ENCODE results near the gene LUZP2. TPM values are rescaled to one million over a fixed set of nuclear protein-coding genes. Genes with fewer than 3 reads are reported as not detected.

The LUZP2 gene
- total RNA-seq, 4 donors from 2014 or later = 0.16 to 0.17 TPM; not detected in 2

DNA sequence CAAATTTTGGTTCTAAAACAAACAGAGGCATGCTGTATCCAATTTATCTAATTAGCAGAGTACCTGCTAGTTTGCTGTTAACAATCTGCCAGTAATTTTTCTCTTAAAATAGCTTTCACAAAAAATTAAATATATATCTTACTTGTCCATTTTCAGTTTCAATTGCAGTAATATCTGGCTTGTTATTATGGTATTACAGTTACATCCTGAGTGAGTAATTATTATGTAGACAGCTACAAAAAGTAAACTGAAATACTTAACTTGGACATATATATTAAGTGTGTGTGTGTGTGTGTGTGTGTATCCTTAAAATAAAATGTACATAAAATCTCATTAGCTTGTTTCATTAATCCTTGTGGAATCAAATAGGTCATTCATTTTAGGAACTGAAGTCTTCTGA is 148.7 kb downstream of the LUZP2 start:
- Histone ChIP-seq H3K27ac (no peak overlapping the region), H3K27me3 (no peaks in the 10 kb centered on the region), H3K4me3 (no peak overlapping the region), H3K9me3 (no peaks in the 10 kb centered on the region), H3K4me1 (no peaks in the 10 kb centered on the region), H3K36me3 (no peaks in the 10 kb centered on the region)
- ATAC-seq = no peak
- TF ChIP-seq POLR2A (IDR thresholded peaks at IDR 0.05) (no peak), EP300 (IDR thresholded peaks at IDR 0.05) (no peak), CTCF (IDR thresholded peaks at IDR 0.05) (no peak), POLR2AphosphoS5 (IDR thresholded peaks at IDR 0.05) (no peak)

DNA sequence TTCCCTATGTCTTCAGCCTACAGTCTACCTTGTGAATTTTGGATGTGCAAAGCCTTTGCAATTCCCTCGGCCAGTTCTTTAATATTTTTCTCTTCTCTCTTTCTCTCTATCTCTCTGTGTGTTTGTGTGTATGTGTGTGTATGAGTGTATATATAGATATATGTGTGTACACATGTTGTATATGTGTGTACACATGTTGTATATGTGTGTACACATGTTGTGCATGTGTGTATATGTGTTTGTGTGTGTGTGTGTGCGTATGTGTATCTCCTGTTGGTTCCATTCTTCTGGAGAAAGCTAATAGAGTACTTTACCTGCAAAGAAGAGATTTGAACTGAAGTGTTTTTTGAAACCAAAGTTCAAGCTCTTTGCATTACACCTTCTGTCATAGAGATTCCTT is 155.0 kb downstream of the LUZP2 start:
- WGBS, 2 donors (ENCODE audit: low coverage in 1 of 2) = 78 to 83% methylated on average over 2 of the region's 2 CpGs
- Histone ChIP-seq H3K4me3 (no peak overlapping the region), H3K4me1 (no peaks in the 10 kb centered on the region), H3K27me3 (no peaks in the 10 kb centered on the region), H3K27ac (no peak overlapping the region), H3K36me3 (no peaks in the 10 kb centered on the region), H3K9me3 (no peaks in the 10 kb centered on the region)
- ATAC-seq = no peak
- TF ChIP-seq POLR2A (IDR thresholded peaks at IDR 0.05) (no peak), POLR2AphosphoS5 (IDR thresholded peaks at IDR 0.05) (no peak), EP300 (IDR thresholded peaks at IDR 0.05) (no peak), CTCF (IDR thresholded peaks at IDR 0.05) (no peak)

GRCh38 chr11:24653901-24654300 is 157.0 kb downstream of the LUZP2 start:
- ATAC-seq = no peak
- H3K36me3 ChIP-seq = no peaks in the 10 kb centered on the region

DNA sequence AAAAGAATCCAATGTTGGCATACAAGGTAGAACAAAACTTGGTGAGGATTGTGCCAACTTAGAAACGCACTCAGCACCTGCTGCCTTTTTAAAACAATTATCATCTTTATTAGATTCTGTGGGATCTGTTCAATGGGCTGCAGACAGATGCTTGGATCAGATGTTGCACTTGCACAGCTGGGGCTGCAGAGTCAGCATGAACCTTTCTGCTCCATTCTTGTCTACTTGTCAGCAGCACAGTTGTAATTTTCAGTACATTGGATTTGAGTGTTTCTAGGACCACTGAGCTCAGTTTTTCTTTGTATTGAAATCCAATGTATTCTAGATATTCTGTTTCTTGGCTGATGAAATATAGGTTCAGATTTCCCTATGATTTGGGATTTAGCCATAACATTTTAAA is 164.5 kb downstream of the LUZP2 start:
- no peak overlapping the region for H3K27ac ChIP-seq
- no peaks in the 10 kb centered on the region for H3K4me1 ChIP-seq
- H3K4me3 ChIP-seq = no peak overlapping the region
- no peak for ATAC-seq
- peaks cover 8% of the 10 kb centered on the region for H3K27me3 ChIP-seq
- TF ChIP-seq POLR2A (IDR thresholded peaks at IDR 0.05) = no peak
- no peak for TF ChIP-seq CTCF (IDR thresholded peaks at IDR 0.05)
- TF ChIP-seq POLR2AphosphoS5 (IDR thresholded peaks at IDR 0.05) = no peak
- no peak for TF ChIP-seq EP300 (IDR thresholded peaks at IDR 0.05)
- no peaks in the 10 kb centered on the region for H3K9me3 ChIP-seq
- H3K36me3 ChIP-seq = no peaks in the 10 kb centered on the region
- WGBS, 2 donors (ENCODE audit: low coverage in 1 of 2) = 53 to 60% methylated on average over 1 of the region's 1 CpG

More at GRCh38 chr11:24653901-24654300, 157.0 kb downstream of the LUZP2 start:
- Histone ChIP-seq H3K4me1 (no peaks in the 10 kb centered on the region), H3K4me3 (no peak overlapping the region), H3K9me3 (no peaks in the 10 kb centered on the region), H3K27ac (no peak overlapping the region), H3K27me3 (no peaks in the 10 kb centered on the region)
- 78 to 87% methylated on average over 4 of the region's 4 CpGs for WGBS, 2 donors (ENCODE audit: low coverage in 1 of 2)
- TF ChIP-seq POLR2AphosphoS5 (IDR thresholded peaks at IDR 0.05) (no peak), EP300 (IDR thresholded peaks at IDR 0.05) (no peak), POLR2A (IDR thresholded peaks at IDR 0.05) (no peak), CTCF (IDR thresholded peaks at IDR 0.05) (no peak)

GRCh38 chr11:24664399-24664798 is 167.5 kb downstream of the LUZP2 start:
- H3K4me3 ChIP-seq = no peak overlapping the region
- TF ChIP-seq CTCF (IDR thresholded peaks at IDR 0.05) (no peak), POLR2A (IDR thresholded peaks at IDR 0.05) (no peak), POLR2AphosphoS5 (IDR thresholded peaks at IDR 0.05) (no peak), EP300 (IDR thresholded peaks at IDR 0.05) (no peak)
- no peak for ATAC-seq

More at GRCh38 chr11:24664399-24664798, 167.5 kb downstream of the LUZP2 start:
- H3K36me3 ChIP-seq = no peaks in the 10 kb centered on the region
- no peaks in the 10 kb centered on the region for H3K9me3 ChIP-seq
- WGBS, 2 donors (ENCODE audit: low coverage in 1 of 2) = 86% methylated on average over 1 of the region's 1 CpG; no CpG with 5 or more reads in 1 of the 2 donors
- peaks cover 8% of the 10 kb centered on the region for H3K27me3 ChIP-seq
- no peak overlapping the region for H3K27ac ChIP-seq
- H3K4me1 ChIP-seq = no peaks in the 10 kb centered on the region

All from gastroesophageal sphincter (tissue), 4 donors.